Neuronal stem cell (in vitro differentiated cells): ENCODE data around the gene TLX2.
A peak's percentile ranks its signal among the peaks of the same experiment; 100 is the strongest.

Experiments
- DNase-seq: peaks from one replicate; pipeline ENCODE4 v3.0.0-alpha.2; 2013; ENCODE audit warnings: low spot score
- H2AFZ ChIP-seq: one replicate; pipeline ENCODE4 v1.6.1; 2013; ENCODE audit warnings: mild to moderate bottlenecking, low read length, inconsistent platforms
- H2AK5ac ChIP-seq: 2 replicates; pipeline ENCODE4 v1.6.1; 2013; ENCODE audit warnings: low read depth, mild to moderate bottlenecking, inconsistent platforms, low read length, moderate library complexity, mixed read lengths
- H2BK120ac ChIP-seq: 2 replicates; pipeline ENCODE4 v1.6.1; 2013; ENCODE audit warnings: low read depth, mild to moderate bottlenecking, inconsistent platforms, low read length, moderate library complexity, mixed read lengths
- H2BK12ac ChIP-seq: one replicate; pipeline ENCODE4 v1.6.1; 2013; ENCODE audit warnings: low read length, inconsistent platforms
- H2BK15ac ChIP-seq: 2 replicates; pipeline ENCODE4 v1.6.1; 2013; ENCODE audit warnings: mild to moderate bottlenecking, low read length, inconsistent platforms, mixed read lengths
- H2BK5ac ChIP-seq: one replicate; pipeline ENCODE4 v1.6.1; 2013; ENCODE audit warnings: inconsistent platforms, mild to moderate bottlenecking, low read length, moderate library complexity
- H3K14ac ChIP-seq: one replicate; pipeline ENCODE4 v1.6.1; 2013; ENCODE audit warnings: low read length, inconsistent platforms
- H3K18ac ChIP-seq: 2 replicates; pipeline ENCODE4 v1.6.1; 2013; ENCODE audit warnings: low read length, inconsistent platforms
- H3K23ac ChIP-seq: 2 replicates; pipeline ENCODE4 v1.6.1; 2013; ENCODE audit warnings: low read depth, mild to moderate bottlenecking, mixed read lengths, low read length, inconsistent platforms; ENCODE audit not compliant: poor library complexity
- H3K27ac ChIP-seq: replicated peaks from 3 replicates; pipeline ENCODE4 v1.5.1; 2013; ENCODE audit warnings: low read length, inconsistent platforms
- H3K27me3 ChIP-seq, 3 experiments: 2 replicates each; pipeline ENCODE4 v1.6.1; 2013; ENCODE audit warnings: low read length in 3 of 3, mild to moderate bottlenecking in 2 of 3, inconsistent platforms in 1 of 3, low read depth in 1 of 3, mixed read lengths in 1 of 3, moderate library complexity in 1 of 3; ENCODE audit not compliant: control insufficient read depth in 3 of 3, insufficient read depth in 3 of 3
- H3K36me3 ChIP-seq, 2 donors: replicated peaks in 1 of 2; 2 replicates each; pipeline ENCODE4 v1.6.1; 2013; ENCODE audit warnings: low read length in 2 of 2; ENCODE audit not compliant: control insufficient read depth in 2 of 2, insufficient read depth in 2 of 2
- H3K4ac ChIP-seq: 2 replicates; pipeline ENCODE4 v1.6.1; 2013; ENCODE audit warnings: inconsistent platforms, mild to moderate bottlenecking, low read length, moderate library complexity
- H3K4me1 ChIP-seq, 2 donors: 1 replicate in 1 of 2; 2 replicates in 1 of 2; pipeline ENCODE4 v1.6.1; 2013; ENCODE audit warnings: low read length in 2 of 2, low read depth in 1 of 2; ENCODE audit not compliant: control insufficient read depth in 2 of 2, insufficient read depth in 1 of 2
- H3K4me2 ChIP-seq: one replicate; pipeline ENCODE4 v1.6.1; 2013; ENCODE audit warnings: mild to moderate bottlenecking, low read length, inconsistent platforms; ENCODE audit not compliant: insufficient read depth, poor library complexity, severe bottlenecking
- H3K4me3 ChIP-seq, 2 donors: 2 replicates each; pipeline ENCODE4 v1.5.1; 2013; ENCODE audit warnings: low read length in 2 of 2, mild to moderate bottlenecking in 2 of 2, inconsistent platforms in 1 of 2, moderate library complexity in 1 of 2
- H3K79me1 ChIP-seq: one replicate; pipeline ENCODE4 v1.6.1; 2013; ENCODE audit warnings: low read depth, mild to moderate bottlenecking, inconsistent platforms, low read length, moderate library complexity
- H3K9ac ChIP-seq: one replicate; pipeline ENCODE4 v1.6.1; 2013; ENCODE audit warnings: mild to moderate bottlenecking, low read depth, low read length, inconsistent platforms; ENCODE audit not compliant: poor library complexity
- H3K9me3 ChIP-seq, 2 donors: replicated peaks in 1 of 2; 2 replicates each; pipeline versions ENCODE3 to v1.6.1; 2013; ENCODE audit warnings: low read length in 2 of 2, mild to moderate bottlenecking in 2 of 2, inconsistent platforms in 1 of 2, low read depth in 1 of 2, mixed read lengths in 1 of 2, moderate library complexity in 1 of 2; ENCODE audit not compliant: control insufficient read depth in 2 of 2, insufficient read depth in 1 of 2
- H4K8ac ChIP-seq: one replicate; pipeline ENCODE4 v1.6.1; 2013; ENCODE audit warnings: low read depth, mild to moderate bottlenecking, inconsistent platforms, low read length, moderate library complexity
- H4K91ac ChIP-seq: one replicate; pipeline ENCODE4 v1.6.1; 2013; ENCODE audit warnings: low read length, low read depth, mild to moderate bottlenecking, inconsistent platforms; ENCODE audit not compliant: poor library complexity
- WGBS, 2 donors: extraction: QIAGEN DNeasy Blood & Tissue Kit; methylation state at CpG; one replicate each; pipeline ENCODE4 v1.1.7; 2013; ENCODE audit warnings: missing lambda C conversion rate in 2 of 2, mixed read lengths in 1 of 2; ENCODE audit not compliant: insufficient read length in 2 of 2, insufficient replicate concordance in 1 of 2; ENCODE audit errors: extremely low coverage in 2 of 2; 5-methylcytosine and 5-hydroxymethylcytosine counted together

Gene TLX2

DNA sequence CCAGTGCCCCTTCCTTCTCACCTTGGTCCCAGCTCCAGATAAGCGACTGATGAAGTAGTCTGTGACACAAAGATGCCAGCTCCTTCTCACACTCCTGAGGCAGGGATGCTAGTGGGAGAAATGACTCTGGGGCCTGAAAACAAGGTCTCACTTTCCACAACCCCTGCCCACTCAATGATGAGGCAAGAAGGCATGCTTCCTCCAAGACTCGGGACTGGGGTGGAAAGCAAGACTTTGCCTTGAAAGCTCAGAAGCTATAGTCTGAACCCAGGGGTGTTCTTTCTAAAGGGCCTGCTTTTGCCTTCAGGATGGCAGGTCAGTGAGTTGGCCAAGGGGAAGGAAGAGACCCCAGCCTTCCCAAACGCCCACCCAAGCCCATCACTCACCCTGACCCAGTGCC is 32.8 kb upstream of the TLX2 start:
- no peak for DNase-seq
- peaks cover 12% of the 10 kb centered on the region for H3K79me1 ChIP-seq
- no peak overlapping the region for H4K91ac ChIP-seq
- no peak overlapping the region for H2BK120ac ChIP-seq
- WGBS, 2 donors = no CpG with 5 or more reads among the region's 3 CpGs
- H3K4ac ChIP-seq = no peak overlapping the region
- H3K27me3 ChIP-seq = no peaks in the 10 kb centered on the region
- H3K27ac ChIP-seq = no peak overlapping the region
- peak overlapping the region; percentile 98 for H3K4me2 ChIP-seq
- H2BK15ac ChIP-seq = no peak overlapping the region
- H3K14ac ChIP-seq = no peak overlapping the region
- H3K4me3 ChIP-seq = peak overlapping the region; percentile 81 to 85
- no peak overlapping the region for H4K8ac ChIP-seq
- peaks cover 14 to 42% of the 10 kb centered on the region in 2 donors for H3K36me3 ChIP-seq
- H3K18ac ChIP-seq = no peak overlapping the region
- H2BK5ac ChIP-seq = no peak overlapping the region
- peak overlapping the region; percentile 91 for H2AK5ac ChIP-seq
- no peak overlapping the region for H2AFZ ChIP-seq
- peaks cover 9 to 14% of the 10 kb centered on the region in 2 donors for H3K4me1 ChIP-seq
- peak overlapping the region; percentile 98 for H3K23ac ChIP-seq
- H3K9ac ChIP-seq = peak overlapping the region; percentile 99
- H2BK12ac ChIP-seq = no peak overlapping the region
- H3K9me3 ChIP-seq = no peaks in the 10 kb centered on the region

GRCh38 chr2:74481961-74482800 is 32.1 kb upstream of the TLX2 start:
- Histone ChIP-seq H2BK120ac (peak overlapping the region; percentile 67), H3K27ac (peak overlapping the region; percentile 75), H3K9me3 (no peaks in the 10 kb centered on the region), H2AK5ac (peak overlapping the region; percentile 91), H3K4me2 (peak overlapping the region; percentile 98), H3K79me1 (peaks cover 12% of the 10 kb centered on the region), H3K27me3 (no peaks in the 10 kb centered on the region), H3K4me1 (peaks cover 9 to 14% of the 10 kb centered on the region in 2 donors), H3K23ac (peak overlapping the region; percentile 98), H3K4ac (peak overlapping the region; percentile 3), H2BK12ac (no peak overlapping the region), H2BK15ac (peak overlapping the region; percentile 99), H3K36me3 (peaks cover 12 to 39% of the 10 kb centered on the region in 2 donors), H2AFZ (peak overlapping the region; percentile 93), H3K14ac (peak overlapping the region; percentile 100), H4K91ac (no peak overlapping the region), H3K4me3 (peak overlapping the region; percentile 81 to 85), H2BK5ac (peak overlapping the region; percentile 88), H3K9ac (peak overlapping the region; percentile 99), H3K18ac (peak overlapping the region; percentile 99), H4K8ac (peak overlapping the region; percentile 78)
- WGBS, 2 donors = no CpG with 5 or more reads among the region's 80 CpGs
- DNase-seq = no peak

- H3K23ac ChIP-seq = peak within 1 kb of the TSS; percentile 98
- H2BK12ac ChIP-seq = no peak within 1 kb of the TSS
- peak within 1 kb of the TSS; percentile 99 for H3K18ac ChIP-seq
- peaks cover 9 to 14% of the 10 kb centered on the region in 2 donors for H3K4me1 ChIP-seq
- H4K8ac ChIP-seq = peak within 1 kb of the TSS; percentile 78
- H2AK5ac ChIP-seq = peak within 1 kb of the TSS; percentile 91
- H3K27me3 ChIP-seq = no peaks in the 10 kb centered on the region
- H3K4me3 ChIP-seq = peak within 1 kb of the TSS; percentile 81 to 85
- peak within 1 kb of the TSS; percentile 3 for H3K4ac ChIP-seq
- peak within 1 kb of the TSS; percentile 75 for H3K27ac ChIP-seq
- no peak within 1 kb of the TSS for H4K91ac ChIP-seq
- DNase-seq = peak; percentile 94
- peak within 1 kb of the TSS; percentile 98 for H3K4me2 ChIP-seq
- peak within 1 kb of the TSS; percentile 93 for H2AFZ ChIP-seq
- H3K9ac ChIP-seq = peak within 1 kb of the TSS; percentile 99
- H3K79me1 ChIP-seq = peaks cover 12% of the 10 kb centered on the region
- WGBS, 2 donors = no CpG with 5 or more reads among the region's 50 CpGs
- H2BK5ac ChIP-seq = peak within 1 kb of the TSS; percentile 88
- peak within 1 kb of the TSS; percentile 100 for H3K14ac ChIP-seq
- no peaks in the 10 kb centered on the region for H3K9me3 ChIP-seq
- H2BK15ac ChIP-seq = peak within 1 kb of the TSS; percentile 99
- H3K36me3 ChIP-seq = peaks cover 7 to 33% of the 10 kb centered on the region in 2 donors
- peak within 1 kb of the TSS; percentile 67 for H2BK120ac ChIP-seq
Observed at GRCh38 chr2:74482801-74483674, 31.2 kb upstream of the TLX2 start, which contains the start of the genes CCDC142 and TTC31. TSS of gene CCDC142 (minus strand) at chr2:74482998. CDS start at chr2:74482837, 161 bp downstream. TSS of gene TTC31 (plus strand) at chr2:74483081. CDS start at chr2:74483096, 15 bp downstream.
